WTC11 (cell line): ENCODE measurements around the gene UNC79. TPM values are rescaled to one million over a fixed set of nuclear protein-coding genes. Genes with fewer than 3 reads are reported as not detected.

Source experiments
- ATAC-seq: fragments of 200-7000 bp; cut with Tn5 transposase; 2 replicates; pipeline ENCODE4 v1.10.0; 2021; ENCODE audit warnings: mild to moderate bottlenecking, moderate library complexity
- CTCF ChIA-PET: fragments of 300-600 bp; sonication (Branson Sonifier 250); formaldehyde crosslinking; loops from one replicate; lab custom pipeline; 2021; ENCODE audit warnings: antibody characterized with exemption; lab: Charles Lee
- POLR2A ChIA-PET: fragments of 350-600 bp; sonication (Branson Sonifier 250); formaldehyde crosslinking; loops from one replicate; lab custom pipeline; 2021; ENCODE audit warnings: antibody characterized with exemption; lab: Charles Lee
- DNase-seq: peaks from one replicate; pipeline ENCODE4 v3.0.0; 2021; ENCODE audit warnings: low spot score
- H3K27ac Mint-ChIP-seq: 2 replicates; pipeline ENCODE4 v1.8.0; 2021; ENCODE audit warnings: mixed read lengths
- H3K27me3 Mint-ChIP-seq: 2 replicates; pipeline ENCODE4 v1.8.0; 2021; ENCODE audit warnings: low read depth, mild to moderate bottlenecking, moderate library complexity, mixed read lengths
- H3K36me3 Mint-ChIP-seq: 2 replicates; pipeline ENCODE4 v1.8.0; 2021; ENCODE audit warnings: mixed read lengths
- H3K4me1 Mint-ChIP-seq: 2 replicates; pipeline ENCODE4 v1.8.0; 2022; ENCODE audit warnings: mixed read lengths
- H3K4me3 Mint-ChIP-seq: 2 replicates; pipeline ENCODE4 v1.8.0; 2021; ENCODE audit warnings: mild to moderate bottlenecking, moderate library complexity, mixed read lengths
- H3K9me3 Mint-ChIP-seq: 2 replicates; pipeline ENCODE4 v1.8.0; 2021; ENCODE audit warnings: mixed read lengths
- ATF3 ChIP-seq: sonication (generic); formaldehyde crosslinking; conservative IDR thresholded peaks from 2 replicates; pipeline ENCODE4 v1.8.1; 2022; ENCODE audit warnings: mild to moderate bottlenecking, missing genetic modification reagents
- CDX4 ChIP-seq: fragments of 250-450 bp; sonication (Bioruptor Pico); IDR thresholded peaks from 2 replicates; pipeline ENCODE4 v1.9.0; 2021; ENCODE audit warnings: moderate library complexity, mild to moderate bottlenecking, inconsistent platforms, borderline replicate concordance
- EMX1 ChIP-seq: fragments of 250-450 bp; sonication (Bioruptor Pico); IDR thresholded peaks from 2 replicates; pipeline ENCODE4 v1.8.0; 2021; ENCODE audit warnings: mild to moderate bottlenecking
- ETV6 ChIP-seq: sonication (generic); formaldehyde crosslinking; IDR thresholded peaks from 2 replicates; pipeline ENCODE4 v1.8.1; 2022; ENCODE audit warnings: mild to moderate bottlenecking, missing genetic modification reagents
- FOXK1 ChIP-seq: sonication (generic); formaldehyde crosslinking; IDR thresholded peaks from 2 replicates; pipeline ENCODE4 v1.8.0; 2022; ENCODE audit warnings: mild to moderate bottlenecking, moderate library complexity, missing genetic modification reagents
- GRHL2 ChIP-seq: fragments of 250-450 bp; sonication (Bioruptor Pico); IDR thresholded peaks from 2 replicates; pipeline ENCODE4 v1.8.0; 2022; ENCODE audit warnings: mild to moderate bottlenecking, moderate library complexity; ENCODE audit not compliant: insufficient replicate concordance, severe bottlenecking
- IRF1 ChIP-seq: sonication (generic); formaldehyde crosslinking; IDR thresholded peaks from 2 replicates; pipeline ENCODE4 v1.8.0; 2023; ENCODE audit warnings: missing genetic modification reagents
- IRF2 ChIP-seq: sonication (generic); formaldehyde crosslinking; IDR thresholded peaks from 2 replicates; pipeline ENCODE4 v1.8.0; 2022; ENCODE audit warnings: low read depth, missing genetic modification reagents, borderline replicate concordance
- MYBL2 ChIP-seq: sonication (generic); formaldehyde crosslinking; IDR thresholded peaks from 2 replicates; pipeline ENCODE4 v1.8.1; 2023; ENCODE audit warnings: mild to moderate bottlenecking, moderate library complexity, missing genetic modification reagents
- NFE2L1 ChIP-seq: sonication (generic); formaldehyde crosslinking; IDR thresholded peaks from 2 replicates; pipeline ENCODE4 v1.8.1; 2023; ENCODE audit warnings: missing genetic modification reagents
- OVOL2 ChIP-seq: fragments of 250-450 bp; sonication (Bioruptor Pico); IDR thresholded peaks from 2 replicates; pipeline ENCODE4 v1.9.0; 2021; ENCODE audit warnings: mild to moderate bottlenecking, borderline replicate concordance
- RORB ChIP-seq: fragments of 250-450 bp; sonication (Bioruptor Pico); IDR thresholded peaks from 2 replicates; pipeline ENCODE4 v1.9.0; 2021; ENCODE audit warnings: mild to moderate bottlenecking
- SMAD3 ChIP-seq: sonication (generic); formaldehyde crosslinking; IDR thresholded peaks from 2 replicates; pipeline ENCODE4 v1.8.0; 2022; ENCODE audit warnings: missing genetic modification reagents, mild to moderate bottlenecking, borderline replicate concordance
- SP1 ChIP-seq: sonication (generic); formaldehyde crosslinking; conservative IDR thresholded peaks from 2 replicates; pipeline ENCODE4 v1.8.1; 2022; ENCODE audit warnings: missing genetic modification reagents
- TP53 ChIP-seq: sonication (generic); formaldehyde crosslinking; IDR thresholded peaks from 2 replicates; pipeline ENCODE4 v1.8.1; 2023; ENCODE audit warnings: mild to moderate bottlenecking, missing genetic modification reagents
- ZBTB21 ChIP-seq: sonication (generic); formaldehyde crosslinking; IDR thresholded peaks from 2 replicates; pipeline ENCODE4 v1.8.1; 2023; ENCODE audit warnings: mild to moderate bottlenecking, missing genetic modification reagents, borderline replicate concordance
- ZNF121 ChIP-seq: sonication (generic); formaldehyde crosslinking; IDR thresholded peaks from 2 replicates; pipeline ENCODE4 v1.8.0; 2023; ENCODE audit warnings: missing genetic modification reagents
- ZNF281 ChIP-seq: sonication (generic); formaldehyde crosslinking; IDR thresholded peaks from 2 replicates; pipeline ENCODE4 v1.8.0; 2023; ENCODE audit warnings: mild to moderate bottlenecking, missing genetic modification reagents
- ZNF423 ChIP-seq: fragments of 250-450 bp; sonication (Bioruptor Pico); IDR thresholded peaks from 2 replicates; pipeline ENCODE4 v2.1.2; 2022; ENCODE audit warnings: mild to moderate bottlenecking, moderate library complexity
- total RNA-seq: library from RNA; stranded (reverse); gene quantifications from 3 replicates; pipeline ENCODE4 v1.2.3, GENCODE V29; 2021
- TF ChIP-seq, protein P1 (sequence below): sonication (generic); formaldehyde crosslinking; IDR thresholded peaks from 2 replicates; pipeline ENCODE4 v1.8.0; 2023; ENCODE audit warnings: missing genetic modification reagents, mild to moderate bottlenecking, borderline replicate concordance
- TF ChIP-seq, protein P2 (sequence below): sonication (generic); formaldehyde crosslinking; IDR thresholded peaks from 2 replicates; pipeline ENCODE4 v1.8.0; 2022; ENCODE audit warnings: mild to moderate bottlenecking, missing genetic modification reagents

The UNC79 gene
- total RNA-seq, 1 experiment from 2014 or later = 2.1 TPM

DNA sequence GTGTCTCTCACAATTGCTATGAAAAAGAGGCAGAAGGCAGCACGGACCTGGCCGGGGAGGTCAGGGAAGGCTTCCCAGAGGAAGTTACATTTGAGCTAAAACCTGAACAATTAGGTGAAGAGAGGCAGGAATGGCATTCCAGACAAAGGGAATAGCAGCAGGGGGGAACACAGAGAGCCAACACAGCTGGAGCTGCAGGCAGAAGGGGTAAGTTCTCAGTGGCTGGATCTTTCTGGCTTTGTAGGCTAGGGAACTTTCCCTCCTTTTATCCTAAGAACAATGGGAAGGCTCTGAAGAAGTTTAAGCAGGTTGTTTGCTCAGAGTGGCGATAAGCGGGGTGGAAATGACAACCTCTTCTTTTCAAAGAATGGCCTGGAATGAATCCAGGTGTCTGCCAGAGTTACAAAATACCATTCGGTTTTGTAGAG is 257.5 kb downstream of the UNC79 start (continued):
- TF ChIP-seq IRF2 = no peak
- peak; percentile 66 for TF ChIP-seq ZNF423 (CRISPR knock-in tag)
- peak; percentile 17; the same call in 1 of the 2 replicates for TF ChIP-seq ETV6 (CRISPR knock-in tag)
- peak; percentile 54; the same call in 1 of the 2 replicates for TF ChIP-seq FOXK1 (CRISPR knock-in tag)

GRCh38 chr14:93688820-93689219 is 258.1 kb downstream of the UNC79 start:
- CTCF ChIA-PET = interaction anchor here (0.7 to 4.5 kb wide), 9 partner anchors 33 to 347 kb away, joined by 3 to 52 read pairs (median 4); no protein-coding TSS in a partner anchor
- POLR2A ChIA-PET = no interaction called here
- Mint-ChIP-seq H3K27me3 (0 out of 2 replicates have a peak, but pooled peaks cover 2% of the 10 kb centered on the region), H3K9me3 (no peaks in the 10 kb centered on the region), H3K27ac (peak overlapping the region; percentile 90), H3K36me3 (no peaks in the 10 kb centered on the region), H3K4me3 (peak overlapping the region; percentile 50; the same call in 1 of the 2 replicates), H3K4me1 (peaks cover 79% of the 10 kb centered on the region)
- ATAC-seq (no peak), DNase-seq (no peak)
- TF ChIP-seq OVOL2 (CRISPR knock-in tag) (no peak), GRHL2 (CRISPR knock-in tag) (no peak)

- POLR2A ChIA-PET = no interaction called here
Observed at GRCh38 chr14:93690146-93690545, 259.4 kb downstream of the UNC79 start.

DNA sequence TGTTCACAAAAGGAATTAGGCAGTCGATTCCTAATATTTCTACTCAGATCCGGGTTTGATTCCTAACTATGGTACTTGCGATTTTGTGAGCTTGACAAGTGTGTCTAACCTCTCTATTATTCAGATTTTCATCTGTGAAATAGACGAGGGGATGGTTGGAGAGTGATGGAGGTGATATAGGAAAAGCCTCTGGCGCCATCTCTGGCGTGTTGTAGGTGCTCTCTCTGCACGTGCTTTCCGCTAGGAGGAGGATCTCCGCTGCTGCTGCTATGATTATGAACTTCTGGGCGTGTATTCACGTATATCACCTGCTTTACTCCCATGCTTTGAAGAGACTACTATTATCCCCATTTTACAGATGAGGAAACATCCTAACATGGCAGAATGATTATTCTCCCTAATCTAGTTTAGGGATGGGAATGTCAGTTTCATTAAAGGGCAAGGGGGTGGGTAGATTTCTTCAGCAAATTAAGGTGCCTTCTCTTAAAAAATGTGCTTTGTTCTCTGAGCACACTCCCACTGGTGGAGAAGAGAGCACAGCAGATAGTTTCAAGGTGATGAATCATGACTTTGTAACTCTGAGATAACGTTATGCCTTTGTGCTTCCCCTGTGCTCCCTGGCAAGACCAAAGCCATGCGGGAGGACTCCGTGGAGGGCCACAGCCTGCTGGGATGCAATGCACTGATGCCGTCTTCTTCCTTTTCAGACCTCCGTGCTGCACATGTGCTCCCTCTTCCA is 260.5 kb downstream of the UNC79 start:
- Mint-ChIP-seq H3K36me3 (peaks cover 4% of the 10 kb centered on the region; the same call in 1 of the 2 replicates), H3K27me3 (0 out of 2 replicates have a peak, but pooled peaks cover 2% of the 10 kb centered on the region), H3K9me3 (no peaks in the 10 kb centered on the region), H3K4me3 (no peak overlapping the region), H3K27ac (no peak overlapping the region), H3K4me1 (peaks cover 76% of the 10 kb centered on the region)
- no peak for TF ChIP-seq CDX4
- TF ChIP-seq ETV6 (CRISPR knock-in tag) = no peak
- TF ChIP-seq, protein P1, sequence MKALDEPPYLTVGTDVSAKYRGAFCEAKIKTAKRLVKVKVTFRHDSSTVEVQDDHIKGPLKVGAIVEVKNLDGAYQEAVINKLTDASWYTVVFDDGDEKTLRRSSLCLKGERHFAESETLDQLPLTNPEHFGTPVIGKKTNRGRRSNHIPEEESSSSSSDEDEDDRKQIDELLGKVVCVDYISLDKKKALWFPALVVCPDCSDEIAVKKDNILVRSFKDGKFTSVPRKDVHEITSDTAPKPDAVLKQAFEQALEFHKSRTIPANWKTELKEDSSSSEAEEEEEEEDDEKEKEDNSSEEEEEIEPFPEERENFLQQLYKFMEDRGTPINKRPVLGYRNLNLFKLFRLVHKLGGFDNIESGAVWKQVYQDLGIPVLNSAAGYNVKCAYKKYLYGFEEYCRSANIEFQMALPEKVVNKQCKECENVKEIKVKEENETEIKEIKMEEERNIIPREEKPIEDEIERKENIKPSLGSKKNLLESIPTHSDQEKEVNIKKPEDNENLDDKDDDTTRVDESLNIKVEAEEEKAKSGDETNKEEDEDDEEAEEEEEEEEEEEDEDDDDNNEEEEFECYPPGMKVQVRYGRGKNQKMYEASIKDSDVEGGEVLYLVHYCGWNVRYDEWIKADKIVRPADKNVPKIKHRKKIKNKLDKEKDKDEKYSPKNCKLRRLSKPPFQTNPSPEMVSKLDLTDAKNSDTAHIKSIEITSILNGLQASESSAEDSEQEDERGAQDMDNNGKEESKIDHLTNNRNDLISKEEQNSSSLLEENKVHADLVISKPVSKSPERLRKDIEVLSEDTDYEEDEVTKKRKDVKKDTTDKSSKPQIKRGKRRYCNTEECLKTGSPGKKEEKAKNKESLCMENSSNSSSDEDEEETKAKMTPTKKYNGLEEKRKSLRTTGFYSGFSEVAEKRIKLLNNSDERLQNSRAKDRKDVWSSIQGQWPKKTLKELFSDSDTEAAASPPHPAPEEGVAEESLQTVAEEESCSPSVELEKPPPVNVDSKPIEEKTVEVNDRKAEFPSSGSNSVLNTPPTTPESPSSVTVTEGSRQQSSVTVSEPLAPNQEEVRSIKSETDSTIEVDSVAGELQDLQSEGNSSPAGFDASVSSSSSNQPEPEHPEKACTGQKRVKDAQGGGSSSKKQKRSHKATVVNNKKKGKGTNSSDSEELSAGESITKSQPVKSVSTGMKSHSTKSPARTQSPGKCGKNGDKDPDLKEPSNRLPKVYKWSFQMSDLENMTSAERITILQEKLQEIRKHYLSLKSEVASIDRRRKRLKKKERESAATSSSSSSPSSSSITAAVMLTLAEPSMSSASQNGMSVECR (CRISPR knock-in tag) = no peak
- no peak for TF ChIP-seq IRF1
- TF ChIP-seq EMX1 (CRISPR knock-in tag) = no peak
- no peak for TF ChIP-seq ZNF281 (CRISPR knock-in tag)
- no peak for TF ChIP-seq ZNF121 (CRISPR knock-in tag)
- no peak for TF ChIP-seq ZNF423 (CRISPR knock-in tag)
- DNase-seq (no peak), ATAC-seq (no peak)
- ChIA-PET CTCF (interaction anchor here (0.8 to 1.5 kb wide), 2 partner anchors 36 to 158 kb away, joined by 3 to 9 read pairs; no protein-coding TSS in a partner anchor), POLR2A (no interaction called here)

More at GRCh38 chr14:93690146-93690545, 259.4 kb downstream of the UNC79 start:
- H3K36me3 Mint-ChIP-seq = no peaks in the 10 kb centered on the region
- no peak for DNase-seq
- H3K27ac Mint-ChIP-seq = peak overlapping the region; percentile 3; the same call in 1 of the 2 replicates
- 0 out of 2 replicates have a peak, but pooled peaks cover 2% of the 10 kb centered on the region for H3K27me3 Mint-ChIP-seq
- TF ChIP-seq NFE2L1 (no peak), ATF3 (CRISPR knock-in tag) (no peak), EMX1 (CRISPR knock-in tag) (no peak), SMAD3 (no peak), SP1 (CRISPR knock-in tag) (no peak), RORB (CRISPR knock-in tag) (no peak), MYBL2 (CRISPR knock-in tag) (no peak), ZBTB21 (CRISPR knock-in tag) (no peak), TP53 (CRISPR knock-in tag) (no peak), ETV6 (CRISPR knock-in tag) (no peak), ZNF121 (CRISPR knock-in tag) (no peak), GRHL2 (CRISPR knock-in tag) (no peak)
- TF ChIP-seq, protein P2, sequence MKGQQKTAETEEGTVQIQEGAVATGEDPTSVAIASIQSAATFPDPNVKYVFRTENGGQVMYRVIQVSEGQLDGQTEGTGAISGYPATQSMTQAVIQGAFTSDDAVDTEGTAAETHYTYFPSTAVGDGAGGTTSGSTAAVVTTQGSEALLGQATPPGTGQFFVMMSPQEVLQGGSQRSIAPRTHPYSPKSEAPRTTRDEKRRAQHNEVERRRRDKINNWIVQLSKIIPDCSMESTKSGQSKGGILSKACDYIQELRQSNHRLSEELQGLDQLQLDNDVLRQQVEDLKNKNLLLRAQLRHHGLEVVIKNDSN (CRISPR knock-in tag) = no peak
- CTCF ChIA-PET = interaction anchor here (0.8 to 4.5 kb wide), 5 partner anchors 17 to 250 kb away, joined by 3 to 52 read pairs (median 3); no protein-coding TSS in a partner anchor
- no peaks in the 10 kb centered on the region for H3K9me3 Mint-ChIP-seq
- H3K4me3 Mint-ChIP-seq = no peak overlapping the region
- ATAC-seq = no peak
- H3K4me1 Mint-ChIP-seq = peaks cover 86% of the 10 kb centered on the region
